HG03565 (cell line): ENCODE measurements around the gene TMA7.

Source experiments
- ATAC-seq: cut with Tn5 transposase; IDR thresholded peaks from one replicate; pipeline ENCODE4 v1.9.1; 2021; ENCODE audit warnings: mild to moderate bottlenecking, moderate library complexity; ENCODE audit not compliant: unreplicated experiment

The TMA7 gene

DNA sequence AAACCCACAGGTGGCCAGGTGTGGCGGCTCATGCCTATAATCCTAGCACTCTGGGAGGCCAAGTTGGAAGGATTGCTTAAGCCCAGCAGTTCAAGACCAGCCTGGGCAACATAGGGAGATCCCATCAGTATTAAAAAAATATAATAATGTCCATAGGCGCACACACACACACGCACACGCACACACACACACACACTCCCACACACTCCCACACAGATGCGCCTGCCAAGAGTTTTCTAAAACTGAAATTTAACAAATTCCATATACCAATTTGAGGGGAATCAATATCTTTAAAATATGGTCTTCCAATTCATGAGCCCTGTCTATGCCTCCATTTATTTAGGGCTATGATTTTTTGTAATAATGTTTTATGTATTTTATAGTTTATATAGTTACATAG is 46.9 kb downstream of the TMA7 start:
- no peak for ATAC-seq

DNA sequence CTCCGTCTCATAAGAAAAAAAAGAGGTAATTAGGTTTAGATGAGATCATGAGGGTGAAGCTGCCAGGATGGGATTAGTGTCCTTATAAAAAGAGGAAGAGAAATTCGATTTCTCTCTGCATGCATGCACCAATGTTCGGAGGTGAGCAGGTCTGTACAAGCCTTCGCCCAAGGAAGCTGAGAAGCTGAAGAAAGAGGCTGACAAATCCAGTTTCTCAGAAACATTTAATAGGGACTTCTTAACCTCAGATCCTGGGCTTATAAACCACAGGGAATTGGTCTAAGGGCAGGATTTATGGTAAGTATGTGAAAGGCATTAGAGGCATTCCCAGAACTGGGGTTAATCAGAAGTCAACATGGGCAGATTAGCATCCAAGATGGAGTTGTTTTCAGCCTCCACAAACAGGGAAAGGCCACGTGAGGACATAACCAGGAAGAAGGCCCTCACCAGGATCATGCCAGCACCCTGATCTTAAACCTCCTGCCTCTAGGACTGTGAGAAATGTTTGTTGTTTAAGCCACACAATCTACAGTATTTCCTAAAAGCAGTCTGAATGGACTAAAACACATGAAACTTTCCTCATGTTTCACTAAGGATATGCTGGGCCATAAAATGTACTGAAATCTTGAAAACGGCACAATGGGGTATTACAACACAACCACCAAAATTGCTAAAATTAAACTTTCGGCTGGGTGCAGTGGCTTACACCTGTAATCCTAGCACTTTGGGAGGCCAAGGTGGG is 52.6 kb downstream of the TMA7 start:
- no peak for ATAC-seq

DNA sequence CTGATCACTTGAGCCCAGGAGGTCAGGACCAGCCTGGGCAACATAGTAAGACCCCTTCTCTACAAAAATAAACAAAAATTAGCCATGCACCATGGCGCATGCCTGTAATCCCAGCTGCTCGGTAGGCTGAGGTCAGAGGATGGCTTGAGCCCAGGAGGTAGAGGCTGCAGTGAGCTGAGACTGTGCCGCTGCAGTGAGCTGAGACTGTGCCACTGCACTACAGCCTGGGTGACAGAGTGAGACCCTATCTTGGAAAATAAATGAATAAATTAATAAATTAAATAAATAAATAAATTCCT is 53.1 kb downstream of the TMA7 start:
- no peak for ATAC-seq
